Measurements from ENCODE around the gene SETSIP.
"Not testable (repeated sequence)": the region's sequence is repeated elsewhere in the genome, so short reads cannot be mapped to it uniquely, and the experiment has no call there.

Gene SETSIP

GRCh38 chr1:92075311-92075710 is at the start of gene SETSIP:
Gene SETSIP (minus strand): TSS chr1:92075411. CDS start chr1:92075411, 0 bp downstream.
- DNase-seq = no peak

GRCh38 chr1:92123868-92124267 is 48.7 kb upstream of the SETSIP start:
- no peak for DNase-seq

GRCh38 chr1:92118826-92119225 is 43.6 kb upstream of the SETSIP start:
- no peak for DNase-seq

- DNase-seq = no peak
Measured at GRCh38 chr1:92117526-92117925, 42.3 kb upstream of the SETSIP start.

- no peak for DNase-seq
Measured at GRCh38 chr1:92108631-92109030, 33.4 kb upstream of the SETSIP start.

- no peak for DNase-seq
Measured at GRCh38 chr1:92105546-92106081, 30.4 kb upstream of the SETSIP start.

- DNase-seq = peak; percentile 46
Measured at GRCh38 chr1:92096317-92096716, 21.1 kb upstream of the SETSIP start.

GRCh38 chr1:92095874-92096273 is 20.7 kb upstream of the SETSIP start:
- no peak for DNase-seq

- no peak for DNase-seq
Measured at GRCh38 chr1:92094595-92094994, 19.4 kb upstream of the SETSIP start.

- DNase-seq = no peak
Measured at GRCh38 chr1:92094090-92094489, 18.9 kb upstream of the SETSIP start.

- no peak for DNase-seq
Measured at GRCh38 chr1:92091625-92092024, 16.4 kb upstream of the SETSIP start.

GRCh38 chr1:92087542-92087941 is 12.3 kb upstream of the SETSIP start:
- DNase-seq = no peak

- no peak for DNase-seq
Measured at GRCh38 chr1:92085727-92086126, 10.5 kb upstream of the SETSIP start.

- DNase-seq = no peak
Measured at GRCh38 chr1:92084651-92085050, 9.4 kb upstream of the SETSIP start.

GRCh38 chr1:92081031-92081430 is 5.8 kb upstream of the SETSIP start:
- DNase-seq = no peak

GRCh38 chr1:92080128-92080985 is 5.1 kb upstream of the SETSIP start, which contains the start of gene BTBD8:
Gene BTBD8 (plus strand): TSS chr1:92080345. CDS start chr1:92080572, 227 bp downstream.
- peak; percentile 86 for DNase-seq

- DNase-seq = no peak
Measured at GRCh38 chr1:92079441-92079840, 4.2 kb upstream of the SETSIP start.

GRCh38 chr1:92078077-92078476 is 2.9 kb upstream of the SETSIP start:
- DNase-seq = not testable (repeated sequence)

- DNase-seq = no peak
Measured at GRCh38 chr1:92076363-92076762, 1.2 kb upstream of the SETSIP start.

- DNase-seq = not testable (repeated sequence)
Measured at GRCh38 chr1:92074446-92074845, 765 bp downstream of the SETSIP start.

GRCh38 chr1:92070892-92071291 is 4.3 kb downstream of the SETSIP start:
- DNase-seq = no peak

GRCh38 chr1:92066321-92066720 is 8.9 kb downstream of the SETSIP start:
- no peak for DNase-seq

GRCh38 chr1:92065042-92065441 is 10.2 kb downstream of the SETSIP start:
- no peak for DNase-seq

GRCh38 chr1:92051948-92052347 is 23.3 kb downstream of the SETSIP start:
- DNase-seq = no peak

Data from CD4-positive, alpha-beta T cell treated with Interleukin-15 for 1 hour (primary cell).